ENCODE results near the gene MRPS15.
"Not testable (repeated sequence)": the region's sequence is repeated elsewhere in the genome, so short reads cannot be mapped to it uniquely, and the experiment has no call there.

MRPS15 gene

DNA sequence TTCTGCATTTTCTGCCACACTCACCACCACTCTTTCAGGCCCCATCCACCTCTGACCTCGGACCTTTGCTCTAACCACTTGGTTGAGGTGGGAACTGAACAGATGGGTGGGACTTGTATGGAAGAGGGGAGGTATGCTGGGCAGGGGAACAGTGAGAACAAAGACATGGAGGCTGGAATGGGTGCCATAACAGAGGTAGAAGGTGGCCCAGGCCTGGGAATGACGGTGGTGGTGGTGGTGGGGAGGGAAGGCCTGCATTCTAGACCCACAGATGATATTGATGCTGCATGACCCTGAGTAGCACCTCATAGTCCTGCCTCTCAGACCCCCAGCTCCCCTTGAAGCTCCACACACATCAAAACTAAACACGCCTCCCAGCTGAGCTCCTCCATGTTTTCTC, 23.7 kb upstream of the MRPS15 start:
- H2AFZ ChIP-seq (ENCODE audit: insufficient read depth, low read length, poor library complexity), result no peak overlapping the region
- peaks cover 3% of the 10 kb centered on the region for H3K79me2 ChIP-seq (ENCODE audit: control insufficient read depth, insufficient read depth, low read length, poor library complexity)
- peaks cover 1% of the 10 kb centered on the region for H3K9me3 ChIP-seq (ENCODE audit: insufficient read depth, low read depth, low read length)
- peak overlapping the region; percentile 46 for H3K27ac ChIP-seq (ENCODE audit: low read depth, low read length)
- no CpG with 5 or more reads among the region's 3 CpGs for WGBS (ENCODE audit: extremely low coverage, insufficient coverage, insufficient read length)
- peak overlapping the region; percentile 7 for H2BK12ac ChIP-seq (ENCODE audit: low read length)
- no peak overlapping the region for H3K4me3 ChIP-seq (ENCODE audit: low read depth, low read length)
- peaks cover 9% of the 10 kb centered on the region for H3K79me1 ChIP-seq (ENCODE audit: low read length)
- H4K8ac ChIP-seq (ENCODE audit: low read depth, low read length), result peak overlapping the region; percentile 34
- DNase-seq, result no peak
- H4K12ac ChIP-seq (ENCODE audit: low read depth, low read length), result no peak overlapping the region
- H3K4ac ChIP-seq (ENCODE audit: low read depth, low read length), result no peak overlapping the region
- peak overlapping the region; percentile 15 for H3K14ac ChIP-seq (ENCODE audit: low read length)
- H3K23ac ChIP-seq (ENCODE audit: low read length), result no peak overlapping the region
- H3K4me2 ChIP-seq (ENCODE audit: low read length), result no peak overlapping the region
- peak overlapping the region; percentile 59 for H2BK5ac ChIP-seq (ENCODE audit: low read depth, low read length, poor library complexity)
- no peak overlapping the region for H3K9ac ChIP-seq (ENCODE audit: low read length)
- H3K36me3 ChIP-seq (ENCODE audit: control insufficient read depth in 1 of 2, insufficient read depth in 2 of 2, low read length in 2 of 2), result no peaks in the 10 kb centered on the region
- peak overlapping the region; percentile 67 for H2BK120ac ChIP-seq (ENCODE audit: insufficient read depth, low read length, poor library complexity)
- peaks cover 2 to 6% of the 10 kb centered on the region in 2 experiments for H3K4me1 ChIP-seq (ENCODE audit: control insufficient read depth in 1 of 2, insufficient read depth in 2 of 2, low read length in 2 of 2)
- peak overlapping the region; percentile 67 for H4K91ac ChIP-seq (ENCODE audit: low read depth, low read length)
- H3K27me3 ChIP-seq (ENCODE audit: insufficient read depth, low read length), result no peaks in the 10 kb centered on the region
- peak overlapping the region; percentile 61 for H2AK5ac ChIP-seq (ENCODE audit: low read length)
- H3K18ac ChIP-seq (ENCODE audit: low read length), result peak overlapping the region; percentile 17

DNA sequence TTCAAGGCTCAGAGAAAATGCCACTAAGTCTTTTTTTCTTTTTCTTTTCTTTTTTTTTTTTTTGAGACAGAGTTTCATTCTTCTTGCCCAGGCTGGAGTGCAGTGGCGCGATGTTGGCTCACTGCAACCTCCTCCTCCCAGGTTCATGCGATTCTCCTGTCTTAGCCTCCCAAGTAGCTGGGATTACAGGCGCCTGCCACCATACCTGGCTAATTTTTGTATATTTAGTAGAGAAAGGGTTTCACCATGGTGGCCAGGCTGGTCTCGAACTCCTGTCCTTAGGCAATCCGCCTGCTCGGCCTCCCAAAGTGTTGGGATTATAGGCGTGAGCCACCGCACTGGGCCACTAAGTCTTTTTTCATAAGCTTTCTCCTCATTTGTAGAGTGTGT, 23.1 kb upstream of the MRPS15 start:
- H3K23ac ChIP-seq (ENCODE audit: low read length); H3K14ac ChIP-seq (ENCODE audit: low read length); H2BK12ac ChIP-seq (ENCODE audit: low read length); H3K9me3 ChIP-seq (ENCODE audit: insufficient read depth, low read depth, low read length); H3K9ac ChIP-seq (ENCODE audit: low read length); H2BK5ac ChIP-seq (ENCODE audit: low read depth, low read length, poor library complexity); H3K4ac ChIP-seq (ENCODE audit: low read depth, low read length); H2AFZ ChIP-seq (ENCODE audit: insufficient read depth, low read length, poor library complexity); H4K8ac ChIP-seq (ENCODE audit: low read depth, low read length); H3K18ac ChIP-seq (ENCODE audit: low read length); H4K12ac ChIP-seq (ENCODE audit: low read depth, low read length); H3K4me3 ChIP-seq (ENCODE audit: low read depth, low read length); H3K27me3 ChIP-seq (ENCODE audit: insufficient read depth, low read length); DNase-seq; H3K4me2 ChIP-seq (ENCODE audit: low read length); H2AK5ac ChIP-seq (ENCODE audit: low read length); H3K36me3 ChIP-seq (ENCODE audit: control insufficient read depth in 1 of 2, insufficient read depth in 2 of 2, low read length in 2 of 2); H3K79me2 ChIP-seq (ENCODE audit: control insufficient read depth, insufficient read depth, low read length, poor library complexity): not testable (repeated sequence)
- peak overlapping the region; percentile 46 for H3K27ac ChIP-seq (ENCODE audit: low read depth, low read length)
- peaks cover 14% of the 10 kb centered on the region for H3K79me1 ChIP-seq (ENCODE audit: low read length)
- H2BK120ac ChIP-seq (ENCODE audit: insufficient read depth, low read length, poor library complexity), result peak overlapping the region; percentile 67
- peaks cover 8 to 12% of the 10 kb centered on the region in 2 experiments for H3K4me1 ChIP-seq (ENCODE audit: control insufficient read depth in 1 of 2, insufficient read depth in 2 of 2, low read length in 2 of 2)
- WGBS (ENCODE audit: extremely low coverage, insufficient coverage, insufficient read length), result no CpG with 5 or more reads among the region's 9 CpGs
- H4K91ac ChIP-seq (ENCODE audit: low read depth, low read length), result peak overlapping the region; percentile 67

DNA sequence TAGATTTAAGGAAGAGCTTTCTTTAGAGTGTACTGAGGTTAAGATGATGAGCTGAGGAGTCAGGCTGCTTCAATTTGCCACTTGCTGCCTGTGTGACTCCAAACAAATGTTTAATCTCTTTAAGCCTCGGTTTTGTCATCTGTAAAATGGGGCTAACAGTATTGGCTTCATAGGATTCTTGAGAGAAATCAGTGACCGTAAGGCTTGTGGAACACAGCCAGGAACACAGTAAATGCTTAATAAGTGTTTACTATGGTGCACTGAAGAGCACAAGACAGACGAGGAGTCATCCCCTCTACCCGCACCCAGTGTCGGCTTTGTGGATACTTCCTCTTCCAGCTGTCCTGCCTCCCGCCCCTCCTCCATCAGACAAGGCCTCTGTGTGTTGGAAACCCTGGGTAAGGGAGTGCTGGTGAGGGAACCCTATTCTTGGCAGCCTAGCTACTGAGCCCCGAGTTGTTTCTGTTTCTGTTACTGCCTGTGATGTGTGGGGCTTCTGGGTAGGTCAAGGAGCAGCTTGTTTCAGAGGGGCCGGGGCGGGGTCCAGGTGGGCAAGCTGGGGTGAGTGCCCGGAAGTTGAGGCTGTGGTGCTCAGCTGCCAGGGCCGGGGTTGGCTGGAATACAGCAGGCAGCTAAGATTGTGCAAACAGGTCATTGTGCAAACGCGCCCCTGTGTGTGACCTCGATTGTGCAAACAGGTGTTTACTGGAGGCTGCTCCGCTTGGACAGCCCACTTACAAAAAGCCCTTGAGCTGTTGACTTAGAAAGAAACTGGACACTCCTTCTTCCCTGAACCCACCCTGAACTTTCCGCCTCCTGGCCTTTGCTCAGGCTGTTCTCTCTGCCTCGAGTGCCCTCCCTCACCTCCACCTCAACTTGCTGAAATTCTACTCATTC, 22.5 kb upstream of the MRPS15 start:
- Histone ChIP-seq H3K4me3 (ENCODE audit: low read depth, low read length) (no peak overlapping the region), H3K27me3 (ENCODE audit: insufficient read depth, low read length) (no peaks in the 10 kb centered on the region), H2AK5ac (ENCODE audit: low read length) (no peak overlapping the region), H4K91ac (ENCODE audit: low read depth, low read length) (peak overlapping the region; percentile 64), H3K27ac (ENCODE audit: low read depth, low read length) (peak overlapping the region; percentile 65), H3K18ac (ENCODE audit: low read length) (no peak overlapping the region), H3K79me2 (ENCODE audit: control insufficient read depth, insufficient read depth, low read length, poor library complexity) (peaks cover 7% of the 10 kb centered on the region), H2BK120ac (ENCODE audit: insufficient read depth, low read length, poor library complexity) (peak overlapping the region; percentile 32), H3K4me1 (ENCODE audit: control insufficient read depth in 1 of 2, insufficient read depth in 2 of 2, low read length in 2 of 2) (peaks cover 9 to 13% of the 10 kb centered on the region in 2 experiments), H3K9me3 (ENCODE audit: insufficient read depth, low read depth, low read length) (peaks cover 1% of the 10 kb centered on the region), H2BK12ac (ENCODE audit: low read length) (no peak overlapping the region), H2AFZ (ENCODE audit: insufficient read depth, low read length, poor library complexity) (no peak overlapping the region), H3K36me3 (ENCODE audit: control insufficient read depth in 1 of 2, insufficient read depth in 2 of 2, low read length in 2 of 2) (no peaks in the 10 kb centered on the region), H3K4me2 (ENCODE audit: low read length) (no peak overlapping the region), H3K4ac (ENCODE audit: low read depth, low read length) (no peak overlapping the region), H3K14ac (ENCODE audit: low read length) (no peak overlapping the region), H4K8ac (ENCODE audit: low read depth, low read length) (no peak overlapping the region), H4K12ac (ENCODE audit: low read depth, low read length) (no peak overlapping the region), H3K79me1 (ENCODE audit: low read length) (peaks cover 20% of the 10 kb centered on the region), H3K23ac (ENCODE audit: low read length) (no peak overlapping the region), H2BK5ac (ENCODE audit: low read depth, low read length, poor library complexity) (peak overlapping the region; percentile 37), H3K9ac (ENCODE audit: low read length) (no peak overlapping the region)
- WGBS (ENCODE audit: extremely low coverage, insufficient coverage, insufficient read length), result no CpG with 5 or more reads among the region's 17 CpGs
- peak; percentile 85 to 93 for DNase-seq

DNA sequence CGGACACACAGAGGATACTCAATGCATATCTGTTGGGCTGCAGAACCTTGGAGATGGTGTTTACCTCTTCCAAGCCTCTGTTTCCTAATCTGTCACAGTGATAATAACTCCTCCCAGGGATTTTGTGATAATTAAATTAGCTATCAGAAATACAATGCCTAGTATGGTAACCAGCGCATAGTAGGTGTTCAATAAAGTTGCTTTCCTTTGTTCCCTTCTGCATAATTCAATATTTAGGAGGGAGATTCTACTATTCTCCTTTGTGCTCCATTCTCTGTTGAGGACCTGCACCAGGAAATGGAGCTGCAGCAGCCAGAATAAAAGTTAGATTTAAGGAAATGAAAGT, 21.9 kb upstream of the MRPS15 start:
- Histone ChIP-seq H3K27me3 (ENCODE audit: insufficient read depth, low read length) (no peaks in the 10 kb centered on the region), H4K12ac (ENCODE audit: low read depth, low read length) (no peak overlapping the region), H3K4me1 (ENCODE audit: control insufficient read depth in 1 of 2, insufficient read depth in 2 of 2, low read length in 2 of 2) (peaks cover 9 to 13% of the 10 kb centered on the region in 2 experiments), H3K79me1 (ENCODE audit: low read length) (peaks cover 20% of the 10 kb centered on the region), H3K18ac (ENCODE audit: low read length) (no peak overlapping the region), H3K4me3 (ENCODE audit: low read depth, low read length) (no peak overlapping the region), H3K9me3 (ENCODE audit: insufficient read depth, low read depth, low read length) (peaks cover 1% of the 10 kb centered on the region), H2BK12ac (ENCODE audit: low read length) (no peak overlapping the region), H4K91ac (ENCODE audit: low read depth, low read length) (peak overlapping the region; percentile 15), H3K79me2 (ENCODE audit: control insufficient read depth, insufficient read depth, low read length, poor library complexity) (peaks cover 7% of the 10 kb centered on the region), H2BK120ac (ENCODE audit: insufficient read depth, low read length, poor library complexity) (no peak overlapping the region), H3K9ac (ENCODE audit: low read length) (no peak overlapping the region), H2BK5ac (ENCODE audit: low read depth, low read length, poor library complexity) (no peak overlapping the region), H3K4ac (ENCODE audit: low read depth, low read length) (no peak overlapping the region), H2AK5ac (ENCODE audit: low read length) (no peak overlapping the region), H3K4me2 (ENCODE audit: low read length) (no peak overlapping the region), H3K27ac (ENCODE audit: low read depth, low read length) (no peak overlapping the region), H3K23ac (ENCODE audit: low read length) (no peak overlapping the region), H4K8ac (ENCODE audit: low read depth, low read length) (no peak overlapping the region), H3K14ac (ENCODE audit: low read length) (no peak overlapping the region), H2AFZ (ENCODE audit: insufficient read depth, low read length, poor library complexity) (no peak overlapping the region), H3K36me3 (ENCODE audit: control insufficient read depth in 1 of 2, insufficient read depth in 2 of 2, low read length in 2 of 2) (peaks cover 0 to 2% of the 10 kb centered on the region in 2 experiments)
- no peak for DNase-seq
- WGBS (ENCODE audit: extremely low coverage, insufficient coverage, insufficient read length), result no CpG with 5 or more reads among the region's 2 CpGs

All from trophoblast cell (in vitro differentiated cells and primary cell).